Astrocyte (in vitro differentiated cells and primary cell): ENCODE measurements around the gene KRT4.

Experiments used
- EZH2 ChIP-seq: IDR thresholded peaks from 2 replicates; pipeline ENCODE4 v1.6.1; 2012; ENCODE audit warnings: mild to moderate bottlenecking, low read length, inconsistent platforms; ENCODE audit not compliant: insufficient read depth
- TF ChIP-seq, protein P1 (sequence below): IDR thresholded peaks from 2 replicates; pipeline ENCODE4 v1.5.1; 2011; ENCODE audit warnings: low read depth, mild to moderate bottlenecking, inconsistent platforms, low read length, moderate library complexity; ENCODE audit not compliant: insufficient read depth

DNA sequence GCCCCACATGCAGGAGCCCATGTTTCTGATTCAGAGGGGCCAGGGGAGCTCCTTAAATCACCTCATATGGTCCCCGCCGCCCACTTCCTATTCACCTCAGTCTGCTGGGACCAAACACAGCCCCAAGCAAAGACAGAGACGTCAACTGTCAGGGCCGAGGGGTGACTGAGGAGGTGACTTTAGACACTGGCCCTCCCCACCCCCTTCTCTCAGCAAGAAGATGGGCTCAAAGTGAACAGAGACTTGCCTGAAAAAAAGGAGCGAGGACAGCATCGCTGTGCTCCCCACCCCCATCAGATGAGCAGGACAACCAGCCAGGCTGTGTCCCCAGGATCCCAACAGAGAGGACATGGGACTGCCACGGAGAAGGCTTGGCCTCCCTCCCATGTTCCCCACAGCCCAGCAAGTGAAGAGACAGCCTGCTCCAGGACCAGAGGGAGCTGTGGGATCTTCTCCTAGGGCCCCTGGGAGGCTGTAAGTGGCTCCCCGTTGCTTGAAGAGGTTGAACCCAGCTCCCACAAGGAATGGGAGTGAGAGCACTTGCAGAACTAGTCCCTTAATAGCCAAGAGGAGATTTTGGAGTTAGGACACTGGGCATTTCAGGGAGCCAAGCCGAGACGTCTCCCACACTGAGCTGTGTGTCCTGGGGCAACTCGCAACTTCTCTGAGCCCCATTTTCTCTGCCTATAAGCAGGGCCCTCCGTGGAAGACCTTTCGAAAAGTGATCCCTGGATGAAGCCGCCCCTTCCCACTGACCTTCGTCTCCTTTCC, 21.5 kb upstream of the KRT4 start:
- TF ChIP-seq, protein P1, sequence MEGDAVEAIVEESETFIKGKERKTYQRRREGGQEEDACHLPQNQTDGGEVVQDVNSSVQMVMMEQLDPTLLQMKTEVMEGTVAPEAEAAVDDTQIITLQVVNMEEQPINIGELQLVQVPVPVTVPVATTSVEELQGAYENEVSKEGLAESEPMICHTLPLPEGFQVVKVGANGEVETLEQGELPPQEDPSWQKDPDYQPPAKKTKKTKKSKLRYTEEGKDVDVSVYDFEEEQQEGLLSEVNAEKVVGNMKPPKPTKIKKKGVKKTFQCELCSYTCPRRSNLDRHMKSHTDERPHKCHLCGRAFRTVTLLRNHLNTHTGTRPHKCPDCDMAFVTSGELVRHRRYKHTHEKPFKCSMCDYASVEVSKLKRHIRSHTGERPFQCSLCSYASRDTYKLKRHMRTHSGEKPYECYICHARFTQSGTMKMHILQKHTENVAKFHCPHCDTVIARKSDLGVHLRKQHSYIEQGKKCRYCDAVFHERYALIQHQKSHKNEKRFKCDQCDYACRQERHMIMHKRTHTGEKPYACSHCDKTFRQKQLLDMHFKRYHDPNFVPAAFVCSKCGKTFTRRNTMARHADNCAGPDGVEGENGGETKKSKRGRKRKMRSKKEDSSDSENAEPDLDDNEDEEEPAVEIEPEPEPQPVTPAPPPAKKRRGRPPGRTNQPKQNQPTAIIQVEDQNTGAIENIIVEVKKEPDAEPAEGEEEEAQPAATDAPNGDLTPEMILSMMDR: no peak
- TF ChIP-seq EZH2: no peak
